GM19240 (cell line): ENCODE measurements around the gene ATG101.
A peak's percentile ranks its signal among the peaks of the same experiment; 100 is the strongest.

ENCODE experiments used
- DNase-seq: peaks from one replicate; pipeline ENCODE4 v3.0.0; 2011; ENCODE audit warnings: low spot score; ENCODE audit not compliant: insufficient read length

ATG101 gene

GRCh38 chr12:52069327-52070184 lies at the start of gene ATG101:
Gene ATG101, plus strand, starts transcription at chr12:52069978. Its CDS starts 3,673 bp downstream, at chr12:52073651.
- peak; percentile 99 for DNase-seq

- DNase-seq = no peak
Measured at GRCh38 chr12:52020539-52021336, 49.0 kb upstream of the ATG101 start.

- no peak for DNase-seq
Measured at GRCh38 chr12:52022841-52023181, 47.0 kb upstream of the ATG101 start.

GRCh38 chr12:52023182-52023975 lies 46.4 kb upstream of the ATG101 start:
- peak; percentile 89 for DNase-seq

GRCh38 chr12:52023976-52024688 lies 45.6 kb upstream of the ATG101 start:
- DNase-seq = no peak

GRCh38 chr12:52024845-52025230 lies 44.9 kb upstream of the ATG101 start:
- no peak for DNase-seq

GRCh38 chr12:52026263-52026662 lies 43.5 kb upstream of the ATG101 start:
- no peak for DNase-seq

GRCh38 chr12:52027085-52027843 lies 42.5 kb upstream of the ATG101 start:
- no peak for DNase-seq

GRCh38 chr12:52029685-52030084 lies 40.1 kb upstream of the ATG101 start:
- no peak for DNase-seq

GRCh38 chr12:52032446-52032803 lies 37.4 kb upstream of the ATG101 start:
- DNase-seq = no peak

GRCh38 chr12:52032804-52033445 lies 36.9 kb upstream of the ATG101 start:
- peak; percentile 98 for DNase-seq

GRCh38 chr12:52033446-52034140 lies 36.2 kb upstream of the ATG101 start:
- DNase-seq = no peak

GRCh38 chr12:52035190-52035589 lies 34.6 kb upstream of the ATG101 start:
- DNase-seq = no peak

- no peak for DNase-seq
Measured at GRCh38 chr12:52035926-52036325, 33.9 kb upstream of the ATG101 start.

- peak; percentile 61 for DNase-seq
Measured at GRCh38 chr12:52036587-52037171, 33.1 kb upstream of the ATG101 start.

GRCh38 chr12:52037248-52037861 lies 32.4 kb upstream of the ATG101 start:
- DNase-seq = no peak

GRCh38 chr12:52038447-52038846 lies 31.3 kb upstream of the ATG101 start:
- no peak for DNase-seq

GRCh38 chr12:52041035-52041434 lies 28.7 kb upstream of the ATG101 start:
- DNase-seq = no peak
